Activated T-cell treated with anti-CD3 and anti-CD28 coated beads for 48 hours (primary cell): ENCODE data around the gene AMMECR1.

Experiments used
- DNase-seq: peaks from one replicate; pipeline ENCODE4 v3.0.0-alpha.2; 2020; ENCODE audit warnings: low read depth

AMMECR1 gene

DNA sequence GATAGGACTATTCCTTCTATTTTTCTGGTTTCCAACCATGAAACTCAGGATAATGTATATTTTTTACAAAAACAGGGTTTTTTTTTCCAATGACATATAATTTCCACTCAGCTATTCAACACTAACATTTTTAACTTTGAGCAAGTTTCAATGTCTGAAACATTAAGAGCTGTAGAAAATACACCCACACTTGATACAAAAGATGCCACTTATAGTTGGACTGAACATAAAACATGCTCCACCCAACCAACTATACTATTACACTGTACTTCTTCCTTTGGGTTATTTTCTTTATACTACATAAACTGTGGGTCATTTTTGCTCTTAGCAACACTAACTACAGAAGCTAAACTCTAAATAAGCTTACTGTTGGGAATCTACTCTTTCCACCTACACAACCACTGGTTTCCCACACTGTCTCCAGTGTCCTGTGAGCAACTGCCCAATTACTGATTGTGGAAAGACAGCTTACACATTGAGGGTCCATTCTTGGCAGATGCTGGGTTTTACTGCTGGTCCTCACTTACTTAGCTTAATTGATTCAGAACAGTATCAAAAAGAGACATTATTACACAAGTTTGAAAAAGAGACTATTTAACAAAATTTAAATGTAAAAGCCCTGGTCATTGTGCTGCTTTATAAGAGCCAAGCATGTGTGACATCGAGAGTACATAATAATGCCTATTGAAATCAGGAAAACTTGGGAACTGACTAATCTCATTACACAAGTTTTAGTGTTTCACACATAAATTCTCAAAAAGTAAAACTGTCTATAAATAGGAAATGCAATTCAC, 6.3 kb downstream of the AMMECR1 start:
- no peak for DNase-seq

DNA sequence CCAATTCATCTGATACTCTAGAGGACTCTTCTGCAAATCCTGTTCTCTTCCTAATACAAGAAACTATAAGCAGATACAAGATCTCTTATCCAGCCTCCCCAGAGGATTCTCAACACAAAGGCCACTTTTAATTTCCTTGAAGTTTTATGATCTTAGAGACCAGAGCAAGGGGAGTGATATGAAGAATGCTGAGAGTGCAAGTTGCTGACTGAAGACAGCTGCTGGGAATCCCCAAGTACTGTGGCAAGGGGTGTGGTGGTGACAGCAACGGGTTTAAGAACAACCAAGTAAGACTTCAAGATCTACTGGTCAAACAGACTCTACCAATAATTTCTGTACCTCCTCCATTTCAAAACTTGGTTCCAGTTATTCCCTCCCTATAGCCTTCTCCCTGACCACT, 7.0 kb downstream of the AMMECR1 start:
- peak; percentile 2 for DNase-seq

DNA sequence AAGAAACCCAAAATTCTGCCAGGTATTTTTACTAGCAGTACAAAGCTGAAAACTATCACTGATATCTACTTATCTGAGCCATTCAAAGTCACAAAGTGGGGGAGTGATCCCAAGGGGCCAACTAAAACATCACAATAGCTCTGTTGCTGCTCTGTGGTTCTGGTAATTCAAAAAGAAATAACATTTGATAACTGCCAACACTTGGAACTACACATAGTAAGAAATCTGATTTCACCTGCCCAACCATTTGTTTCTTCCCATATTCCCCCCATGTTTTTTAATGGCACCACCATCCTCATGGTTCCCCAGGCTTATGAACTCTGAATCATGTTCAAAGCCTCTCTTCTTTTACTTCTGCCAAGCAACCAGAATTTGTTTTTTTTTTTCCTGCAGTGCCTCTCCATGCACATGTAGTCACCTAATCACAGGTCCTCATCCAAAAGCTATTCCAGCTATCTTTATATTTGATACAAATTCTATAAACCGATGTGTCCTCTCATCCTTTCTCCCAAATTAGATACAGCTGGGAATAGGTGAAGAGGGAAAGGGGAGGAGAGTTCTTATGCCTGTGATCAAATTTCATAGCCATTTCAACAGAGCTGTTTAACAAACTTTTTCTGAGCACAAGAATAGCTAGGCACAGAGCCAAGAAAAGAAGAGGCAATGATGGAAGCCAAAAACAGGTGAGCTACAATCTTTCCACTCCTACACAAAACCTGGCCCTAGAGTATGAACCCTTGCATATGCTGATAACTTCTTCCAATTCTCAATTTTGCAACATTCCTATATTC, 7.7 kb downstream of the AMMECR1 start:
- no peak for DNase-seq

DNA sequence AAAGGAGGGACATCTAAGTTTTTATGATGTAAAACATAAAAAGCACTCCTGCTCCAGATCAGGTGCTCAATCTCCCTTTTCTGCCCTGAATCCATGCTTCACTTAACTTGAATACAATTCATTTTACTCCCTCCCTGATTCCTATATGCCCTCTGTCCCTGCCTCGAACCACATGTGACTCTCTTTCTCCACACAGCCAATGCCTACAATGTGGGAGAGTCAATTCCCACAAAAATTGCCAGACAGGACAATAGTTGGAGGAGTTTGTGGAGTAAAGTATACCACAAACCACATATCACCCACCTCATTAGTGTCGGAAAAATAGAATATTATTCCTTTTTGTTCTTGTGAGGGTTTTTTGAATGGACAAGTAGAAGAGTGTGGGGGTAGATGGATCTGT, 9.7 kb downstream of the AMMECR1 start:
- DNase-seq: no peak

DNA sequence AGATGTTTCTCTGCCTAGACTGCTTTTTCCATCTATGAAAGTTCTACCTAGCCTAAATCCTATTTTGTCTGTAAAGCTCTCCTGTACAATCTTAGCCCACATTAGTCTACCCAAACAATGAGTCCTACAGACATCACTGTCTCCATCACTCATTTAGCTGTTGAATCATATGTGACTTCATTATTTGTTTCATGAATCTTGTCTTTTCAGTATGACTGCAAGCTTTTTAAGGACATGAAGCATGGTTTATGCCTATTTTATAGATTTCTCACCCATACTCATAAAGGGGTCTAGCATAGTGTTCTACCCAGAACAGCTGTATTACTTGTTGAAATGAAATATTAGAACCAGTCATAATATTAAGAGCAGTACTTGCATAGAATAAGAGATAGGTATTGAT, 13.0 kb downstream of the AMMECR1 start:
- no peak for DNase-seq

DNA sequence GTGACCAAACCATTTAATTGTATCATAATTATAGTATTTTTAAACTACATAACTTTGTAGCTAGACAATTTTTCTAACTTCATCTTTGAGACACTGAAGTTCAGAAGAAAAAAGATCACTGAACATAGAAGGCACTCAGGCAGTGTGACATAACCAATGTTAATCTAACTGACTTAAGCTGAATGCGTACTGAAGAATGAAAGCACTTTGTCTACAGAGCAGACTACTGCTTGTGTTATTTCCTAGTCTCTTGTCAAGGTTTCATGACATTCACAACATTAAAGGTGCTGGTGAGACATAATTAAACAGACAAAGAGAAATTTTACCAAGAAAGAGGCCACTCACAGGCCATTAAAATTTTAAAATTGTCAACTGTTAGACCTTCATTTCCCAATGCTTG, 13.5 kb downstream of the AMMECR1 start:
- no peak for DNase-seq

DNA sequence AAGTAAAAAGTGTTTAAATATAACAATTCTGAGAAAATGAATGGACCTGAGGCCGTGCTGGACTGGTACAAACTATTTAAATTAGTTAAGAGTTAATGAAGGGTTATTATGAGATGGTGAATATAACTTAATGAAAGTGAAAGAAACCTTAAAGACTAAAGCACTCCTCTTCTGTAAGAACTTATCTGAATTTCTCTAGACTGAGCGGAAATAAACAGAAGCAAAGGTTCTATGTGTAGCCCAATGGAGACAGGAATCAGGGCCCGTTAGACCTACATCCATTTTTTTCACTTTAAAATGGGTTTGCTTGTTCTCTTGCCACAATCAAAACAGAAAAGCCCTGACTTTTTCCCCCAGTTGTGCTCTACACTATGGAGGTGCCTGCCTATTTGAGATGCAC, 14.9 kb downstream of the AMMECR1 start:
- DNase-seq: no peak

DNA sequence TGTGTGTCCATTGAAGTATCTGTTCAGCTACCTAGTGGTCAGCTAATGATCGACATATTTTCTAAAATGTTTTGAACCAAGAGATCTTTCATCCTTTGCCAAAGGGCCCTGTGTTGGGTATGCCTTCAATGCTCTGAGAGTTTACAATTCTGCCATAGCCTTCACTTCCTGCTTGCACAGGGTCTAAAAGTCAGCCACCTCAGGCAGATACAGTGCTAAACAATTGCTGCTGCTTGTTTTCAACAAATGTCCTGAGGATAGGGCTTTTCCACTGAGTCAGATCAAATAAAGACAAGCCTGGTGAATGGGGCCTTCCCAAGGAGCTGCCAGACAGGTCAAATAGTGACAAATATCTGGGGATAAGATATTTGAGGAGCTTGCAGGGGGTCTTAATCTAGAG, 16.7 kb downstream of the AMMECR1 start:
- DNase-seq: no peak

DNA sequence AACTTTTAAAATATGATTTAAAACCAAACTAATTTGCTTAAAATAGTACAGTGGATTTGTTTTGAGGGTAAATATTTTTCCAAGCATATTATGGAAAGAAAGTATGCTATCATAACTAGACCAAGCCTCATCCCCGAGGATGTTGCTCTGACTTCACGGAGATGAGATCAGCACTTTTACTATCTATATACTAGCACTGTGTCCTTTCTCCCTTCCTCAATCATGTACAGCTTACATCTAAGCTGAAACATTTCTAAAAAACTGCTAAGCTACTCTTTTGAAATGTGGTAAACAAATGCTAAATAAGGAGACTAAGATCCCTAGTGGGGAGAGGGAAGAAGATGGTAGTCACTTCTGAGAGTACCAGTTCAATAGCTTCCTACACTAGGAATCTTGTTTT, 23.8 kb downstream of the AMMECR1 start:
- DNase-seq: no peak

DNA sequence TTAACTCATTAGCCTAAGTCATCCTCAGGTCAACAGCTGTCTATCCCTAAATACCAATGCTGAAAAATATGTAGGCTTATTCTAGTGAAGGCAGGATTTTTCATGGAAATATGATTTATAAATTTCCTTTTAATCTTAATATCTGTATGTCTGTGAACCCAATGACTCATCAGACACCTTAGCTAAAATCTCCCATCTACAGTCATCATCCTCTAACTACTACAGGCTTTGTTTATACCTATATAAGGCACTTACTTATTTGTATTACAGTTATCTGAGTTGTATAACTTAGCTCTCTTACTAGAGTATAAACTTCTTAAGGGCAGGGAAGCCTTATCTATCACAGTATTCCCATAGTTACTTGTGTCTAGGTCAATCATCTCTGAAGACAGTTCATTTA, 24.2 kb downstream of the AMMECR1 start:
- no peak for DNase-seq

DNA sequence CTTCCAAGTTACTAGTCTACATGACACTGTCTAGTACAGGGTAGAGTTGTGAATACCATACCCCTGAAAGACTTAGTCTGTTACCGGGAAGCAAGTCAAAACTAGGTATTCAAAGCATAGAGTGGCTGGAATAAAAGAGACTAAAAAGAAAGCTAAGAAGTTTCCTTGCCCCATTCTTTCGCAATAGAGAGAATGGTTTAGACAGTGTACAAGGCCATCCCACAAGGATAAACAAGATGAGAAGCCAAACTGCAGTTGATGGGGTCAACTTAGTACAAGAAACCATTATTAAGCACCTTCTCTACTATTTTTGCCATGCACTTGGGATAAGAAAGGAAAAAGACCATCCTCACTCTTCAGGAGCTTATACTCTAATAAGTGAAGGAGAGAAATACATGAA, 30.3 kb downstream of the AMMECR1 start:
- no peak for DNase-seq

DNA sequence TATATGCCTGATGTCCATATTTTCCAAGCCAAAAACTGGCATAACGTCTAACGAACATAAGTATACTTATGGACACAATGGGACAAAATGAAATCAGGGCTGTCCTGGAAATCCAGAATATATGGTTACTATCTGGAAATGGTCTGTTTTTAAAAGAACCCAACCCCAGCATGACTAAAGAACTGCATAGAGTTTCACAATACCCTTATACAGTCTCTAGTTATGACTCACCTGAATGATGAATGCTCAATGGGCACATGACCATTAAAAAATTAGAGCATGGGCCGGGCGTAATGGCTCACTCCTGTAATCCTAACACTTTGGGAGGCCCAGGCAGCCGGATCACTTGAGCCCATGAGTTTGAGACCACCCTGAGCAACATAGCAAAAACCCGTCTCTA, 31.8 kb downstream of the AMMECR1 start:
- no peak for DNase-seq

DNA sequence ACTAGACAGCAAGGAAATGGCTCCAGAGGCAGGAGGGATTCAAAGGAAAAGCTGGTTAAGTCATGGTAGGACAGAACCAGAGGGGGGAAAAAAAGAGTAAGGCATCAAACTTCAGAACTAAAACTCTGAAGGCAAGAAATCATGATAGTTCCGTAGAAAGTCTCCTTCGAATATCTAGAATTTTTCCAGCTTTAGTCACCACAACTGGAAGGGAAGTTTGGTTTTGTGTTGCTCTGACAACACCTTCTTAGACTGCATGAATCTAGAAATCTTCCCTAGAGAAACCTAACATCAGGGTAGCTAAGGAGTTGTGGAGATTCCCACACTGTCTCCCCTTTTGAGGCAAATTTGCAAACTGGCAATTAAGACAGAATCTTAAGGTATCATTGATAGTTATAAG, 33.7 kb downstream of the AMMECR1 start:
- DNase-seq: no peak

DNA sequence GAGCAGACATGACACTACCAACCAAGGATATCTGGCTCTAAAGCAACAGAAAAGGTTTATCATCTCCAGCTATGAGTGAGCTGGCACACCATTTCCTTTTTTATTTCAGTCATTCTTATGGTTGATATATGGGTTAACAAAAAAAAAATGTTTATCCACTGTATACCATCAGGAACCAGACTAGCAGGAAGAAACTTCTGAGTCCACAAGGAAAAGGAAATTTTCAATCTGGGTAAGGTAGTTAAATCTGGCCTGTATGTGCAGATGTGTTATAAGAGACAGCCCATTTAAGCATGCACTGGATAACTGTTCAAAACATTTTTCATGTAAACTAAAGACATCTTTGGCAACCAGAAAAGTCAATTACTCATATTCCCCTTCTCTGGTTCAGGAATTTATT, 35.0 kb downstream of the AMMECR1 start:
- no peak for DNase-seq

DNA sequence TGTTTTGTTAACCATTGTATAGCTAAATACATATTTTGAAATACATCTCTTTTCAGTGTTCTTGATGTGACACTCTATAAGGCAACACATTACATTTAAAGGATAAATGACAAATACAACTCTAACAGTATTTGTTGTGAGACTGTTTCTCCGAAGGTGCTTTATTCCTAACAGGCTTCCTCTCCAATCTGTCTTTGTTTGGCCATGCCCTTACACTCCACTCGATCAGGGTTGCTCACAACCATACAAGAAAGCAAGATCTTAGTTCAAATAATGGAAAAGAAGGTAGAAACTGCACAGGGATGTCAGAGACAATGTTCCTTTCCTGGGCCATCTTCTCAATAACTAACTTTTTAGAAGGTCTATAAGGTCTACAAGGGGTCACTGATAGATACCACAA, 36.5 kb downstream of the AMMECR1 start:
- DNase-seq: no peak

DNA sequence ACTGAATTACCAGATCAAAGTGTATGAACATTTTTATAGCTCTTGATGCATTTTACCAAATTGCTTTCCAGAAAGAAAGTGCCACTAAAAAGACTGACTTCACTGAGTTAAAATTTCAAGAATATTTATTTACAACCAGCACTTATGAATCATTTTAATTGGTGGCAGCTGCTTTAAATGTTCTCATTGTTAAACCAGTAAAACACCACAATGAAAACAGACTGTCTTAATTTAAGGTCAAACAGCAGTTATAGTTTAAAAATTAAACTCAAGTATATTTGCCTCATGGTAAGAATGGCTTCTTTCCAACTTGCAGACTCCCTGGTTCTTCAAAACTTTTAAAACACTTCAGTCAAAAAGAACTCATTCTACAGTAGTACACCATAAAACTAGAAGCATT, 36.9 kb downstream of the AMMECR1 start:
- no peak for DNase-seq

DNA sequence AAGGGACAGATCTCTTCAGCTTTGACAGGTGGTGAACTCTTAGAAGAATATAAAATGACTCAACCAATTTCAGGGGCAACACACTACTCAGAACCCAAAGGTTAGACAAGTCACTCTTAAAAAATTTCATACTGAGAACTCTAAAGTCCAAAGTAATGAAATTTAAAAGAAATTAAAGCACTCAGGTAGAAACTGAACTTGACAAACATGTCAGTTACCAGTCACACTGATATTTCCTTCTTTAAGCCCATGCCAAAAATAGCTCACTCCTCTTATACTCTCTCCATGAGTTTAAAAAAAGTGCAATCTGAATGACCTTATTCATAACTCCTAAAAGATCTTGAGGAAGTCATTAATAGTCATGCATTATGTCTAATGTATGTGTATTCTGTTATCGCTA, 40.3 kb downstream of the AMMECR1 start:
- DNase-seq: no peak

DNA sequence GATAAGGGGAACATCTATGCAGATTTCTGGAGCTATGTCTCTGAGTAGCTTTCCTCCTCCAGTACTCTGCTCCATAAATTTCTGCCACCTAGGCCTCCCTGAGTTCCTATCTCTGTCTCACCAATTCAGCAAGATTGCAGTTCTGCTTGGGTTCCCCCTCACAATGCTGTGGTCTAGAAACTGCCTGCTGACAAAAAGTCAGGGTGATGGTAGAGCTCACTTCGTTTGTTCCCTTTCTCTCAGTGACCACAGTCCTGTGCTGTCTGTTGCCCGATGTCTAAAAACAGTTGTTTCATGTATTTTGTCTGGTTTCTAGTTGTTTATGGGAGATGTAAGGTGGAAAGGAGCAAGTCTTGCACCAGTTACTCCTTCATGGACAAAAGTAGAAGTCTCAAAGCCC, 41.1 kb downstream of the AMMECR1 start:
- no peak for DNase-seq

DNA sequence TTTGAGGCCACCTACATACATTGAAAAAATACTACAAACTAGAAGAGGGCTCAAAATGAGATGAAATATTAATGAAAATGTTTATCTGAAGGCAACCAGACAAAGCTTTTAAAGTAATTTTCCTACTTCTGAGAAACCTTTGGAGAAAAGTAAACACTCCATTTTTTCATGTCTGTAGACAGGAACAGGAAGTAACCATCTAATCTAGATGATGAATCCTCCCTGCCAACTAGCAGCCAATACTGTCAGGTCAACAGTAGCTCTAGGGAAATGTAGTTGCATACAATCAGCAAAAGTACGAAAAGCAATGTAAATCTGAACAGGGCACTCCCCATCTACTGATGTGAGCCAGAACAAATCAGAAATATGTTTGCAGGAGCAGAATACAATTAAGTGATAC, 49.0 kb downstream of the AMMECR1 start:
- no peak for DNase-seq

DNA sequence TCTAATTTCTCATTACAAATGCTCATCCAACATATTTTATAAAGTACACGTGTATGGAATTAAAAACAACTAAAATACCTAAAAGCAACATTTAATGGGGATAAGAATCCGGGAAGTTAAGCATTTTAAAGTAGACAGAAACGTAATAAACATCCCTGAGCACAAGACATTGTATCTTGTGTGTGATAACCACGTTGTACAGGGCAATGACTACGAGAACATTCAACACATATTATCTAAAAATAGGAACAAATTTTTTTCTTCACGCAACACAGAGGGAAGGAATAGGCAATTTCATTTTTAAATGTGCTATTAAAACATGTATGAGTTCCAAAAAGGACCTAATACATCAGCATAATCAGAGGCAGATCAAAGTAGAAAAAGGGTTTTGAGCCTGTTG, 49.5 kb downstream of the AMMECR1 start:
- DNase-seq: no peak

DNA sequence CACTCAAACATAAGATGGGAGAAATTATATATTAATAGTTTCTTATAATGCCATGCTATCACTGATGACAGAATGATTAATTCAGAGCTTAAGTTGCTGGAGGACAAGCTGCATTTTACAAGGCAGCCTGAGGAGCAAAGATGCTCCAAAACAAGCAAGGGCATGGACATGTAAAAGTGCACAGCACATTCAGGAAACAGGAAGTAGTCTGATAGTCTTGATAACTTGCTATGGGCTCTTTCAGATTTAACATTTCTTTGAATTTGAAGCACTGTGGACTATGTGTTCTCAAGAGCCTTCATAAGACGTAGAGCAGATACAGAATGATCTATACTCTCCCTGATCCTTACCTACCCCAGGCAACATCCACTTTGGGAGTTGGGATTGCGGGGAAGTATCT, 50.0 kb downstream of the AMMECR1 start:
- no peak for DNase-seq

DNA sequence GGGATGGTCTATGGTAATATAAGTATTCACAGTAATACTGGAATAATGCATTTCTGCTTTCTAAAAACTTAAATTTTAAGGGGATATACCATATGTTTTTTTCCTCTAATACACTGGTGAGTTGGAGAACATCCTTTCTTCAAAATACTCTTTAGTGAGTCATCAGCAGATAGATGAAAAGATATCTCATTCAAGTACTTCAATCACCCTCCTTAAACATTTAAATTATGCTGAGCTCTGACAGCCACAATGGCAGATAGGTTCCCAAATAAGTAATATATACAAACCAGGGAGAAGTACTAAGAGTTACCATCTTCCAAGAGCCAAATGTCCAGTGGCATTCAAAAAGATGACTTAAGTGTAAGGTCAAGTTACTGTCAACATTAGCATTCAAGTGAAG, 52.2 kb downstream of the AMMECR1 start:
- no peak for DNase-seq

DNA sequence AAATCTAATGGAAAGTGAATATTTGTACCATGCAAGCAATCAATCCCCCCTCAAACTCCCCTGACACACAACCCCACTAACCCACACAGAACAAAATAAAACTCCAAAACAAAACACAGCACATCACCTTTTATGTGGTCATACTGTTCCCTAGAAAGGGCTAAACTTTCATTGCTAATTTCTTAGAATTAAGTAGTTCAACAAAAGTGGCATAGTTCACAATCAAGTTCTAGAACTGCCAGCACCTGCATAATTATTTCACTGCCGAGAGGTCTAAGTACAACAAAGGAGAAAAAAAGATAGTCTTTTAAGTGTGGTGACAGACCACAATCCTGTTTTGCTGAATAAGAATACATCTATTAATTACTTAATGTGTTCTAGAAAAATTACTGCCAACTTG, 58.8 kb downstream of the AMMECR1 start:
- DNase-seq: no peak

DNA sequence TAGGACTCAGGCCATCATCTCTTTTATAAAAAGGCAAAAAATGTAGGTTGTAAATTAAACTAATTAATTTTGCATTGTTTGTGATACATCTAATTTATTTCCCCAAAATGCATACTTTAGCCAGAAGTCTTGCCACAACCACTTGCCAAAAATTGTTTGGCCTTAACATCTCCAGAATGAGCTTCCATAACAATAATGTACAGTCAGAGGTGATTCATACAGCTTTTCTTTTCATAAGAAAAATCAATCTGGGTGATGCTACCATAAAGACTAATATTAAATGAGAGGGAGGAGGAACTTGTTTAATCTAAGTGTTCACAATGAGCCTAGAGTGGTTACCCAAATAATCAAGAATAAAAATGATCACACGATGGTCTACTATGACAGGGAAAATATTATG, 59.3 kb downstream of the AMMECR1 start:
- DNase-seq: no peak
